Measurements from ENCODE around the gene MAGI1. TPM values are rescaled to one million over a fixed set of nuclear protein-coding genes. Genes with fewer than 3 reads are reported as not detected.

MAGI1 gene
- total and polyA plus RNA-seq, 2 donors (not counting 1 experiment from before 2014, with no cell fraction given): 0.10 to 0.22 TPM

DNA sequence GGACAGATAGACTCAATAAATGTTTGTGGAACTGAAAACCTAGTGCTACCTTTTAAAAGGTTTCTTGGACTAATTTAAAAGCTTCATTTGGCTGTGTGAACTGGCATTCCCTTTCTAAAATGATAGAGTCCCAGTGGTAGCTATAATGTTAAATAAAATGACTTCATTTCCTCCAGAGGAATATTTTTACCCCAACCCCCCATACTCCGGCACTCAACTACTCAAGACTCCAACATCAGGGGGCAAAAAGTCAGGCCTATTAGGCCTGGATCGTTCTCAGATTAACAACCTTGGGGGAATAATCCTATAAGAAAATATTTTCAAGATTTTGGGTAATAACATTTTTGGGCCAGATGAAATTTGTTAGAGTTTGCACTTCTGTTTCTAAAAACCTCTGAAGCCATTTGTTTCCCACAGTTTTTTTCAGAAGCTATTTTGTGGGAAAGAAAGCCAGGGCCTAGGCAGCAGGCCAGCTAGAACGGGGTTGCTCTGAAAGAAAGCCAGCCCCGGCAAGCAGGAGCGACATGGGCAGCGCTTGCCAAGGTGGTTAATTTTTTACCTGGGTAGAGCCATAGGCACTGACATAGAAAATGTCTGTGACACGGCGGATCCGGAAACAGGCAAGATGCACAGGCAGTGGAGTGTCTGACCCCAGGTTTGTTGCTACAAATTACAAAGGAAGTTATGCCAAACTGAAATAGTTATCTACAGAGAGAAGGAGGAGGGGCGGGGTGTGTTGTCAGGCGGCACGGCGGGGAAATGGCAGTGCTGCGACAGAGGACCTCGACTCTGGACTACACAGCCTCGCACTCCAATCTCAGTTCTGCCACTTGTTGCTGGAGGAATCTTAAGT is 84.6 kb downstream of the MAGI1 start:
- H3K4me3 ChIP-seq (ENCODE audit: control extremely low read depth in 1 of 5, extremely low read depth in 1 of 5, insufficient read depth in 1 of 5, low read depth in 2 of 5, low read length in 4 of 5): no peak overlapping the region
- H3K9me3 ChIP-seq (ENCODE audit: control extremely low read depth in 1 of 3, control insufficient read depth in 2 of 3, insufficient read depth in 1 of 3, low read length in 2 of 3): no peaks in the 10 kb centered on the region
- 70% methylated on average over 7 of the region's 16 CpGs for WGBS (ENCODE audit: insufficient coverage)
- no peaks in the 10 kb centered on the region for H3K27me3 ChIP-seq (replicated peaks in 1 of 4; ENCODE audit: control extremely low read depth in 1 of 4, control insufficient read depth in 3 of 4, insufficient read depth in 4 of 4, low read length in 3 of 4)
- no peak overlapping the region for H3K27ac ChIP-seq (ENCODE audit: low read length in 2 of 2)
- no peaks in the 10 kb centered on the region for H3K4me1 Mint-ChIP-seq
- TF ChIP-seq, protein P1, sequence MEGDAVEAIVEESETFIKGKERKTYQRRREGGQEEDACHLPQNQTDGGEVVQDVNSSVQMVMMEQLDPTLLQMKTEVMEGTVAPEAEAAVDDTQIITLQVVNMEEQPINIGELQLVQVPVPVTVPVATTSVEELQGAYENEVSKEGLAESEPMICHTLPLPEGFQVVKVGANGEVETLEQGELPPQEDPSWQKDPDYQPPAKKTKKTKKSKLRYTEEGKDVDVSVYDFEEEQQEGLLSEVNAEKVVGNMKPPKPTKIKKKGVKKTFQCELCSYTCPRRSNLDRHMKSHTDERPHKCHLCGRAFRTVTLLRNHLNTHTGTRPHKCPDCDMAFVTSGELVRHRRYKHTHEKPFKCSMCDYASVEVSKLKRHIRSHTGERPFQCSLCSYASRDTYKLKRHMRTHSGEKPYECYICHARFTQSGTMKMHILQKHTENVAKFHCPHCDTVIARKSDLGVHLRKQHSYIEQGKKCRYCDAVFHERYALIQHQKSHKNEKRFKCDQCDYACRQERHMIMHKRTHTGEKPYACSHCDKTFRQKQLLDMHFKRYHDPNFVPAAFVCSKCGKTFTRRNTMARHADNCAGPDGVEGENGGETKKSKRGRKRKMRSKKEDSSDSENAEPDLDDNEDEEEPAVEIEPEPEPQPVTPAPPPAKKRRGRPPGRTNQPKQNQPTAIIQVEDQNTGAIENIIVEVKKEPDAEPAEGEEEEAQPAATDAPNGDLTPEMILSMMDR (IDR thresholded peaks at IDR 0.05): no peak
- TF ChIP-seq EZH2 (IDR thresholded peaks at IDR 0.05; ENCODE audit: borderline replicate concordance, insufficient read depth, low read depth, low read length, poor library complexity, severe bottlenecking): no peak
- H4K20me1 ChIP-seq (ENCODE audit: control insufficient read depth, insufficient read depth, low read length, poor library complexity, severe bottlenecking): no peaks in the 10 kb centered on the region
- H3K4me3 Mint-ChIP-seq: no peak overlapping the region
- CTCF ChIA-PET: no interaction called here
- H3K9me3 Mint-ChIP-seq (ENCODE audit: insufficient read depth): peaks cover 2% of the 10 kb centered on the region
- H3K4me1 ChIP-seq (ENCODE audit: control insufficient read depth in 2 of 2, insufficient read depth in 2 of 2, low read length in 2 of 2): no peaks in the 10 kb centered on the region
- no peak for DNase-seq
- no peaks in the 10 kb centered on the region for H3K36me3 ChIP-seq (replicated peaks in 1 of 2; ENCODE audit: control extremely low read depth in 1 of 2, control insufficient read depth in 1 of 2, extremely low read depth in 1 of 2, insufficient read depth in 2 of 2, low read length in 1 of 2)
- no peaks in the 10 kb centered on the region for H3K27me3 Mint-ChIP-seq
- no peak overlapping the region for H3K9ac ChIP-seq (ENCODE audit: low read length)
- ATAC-seq (ENCODE audit: low read depth): no peak
- H3K27ac Mint-ChIP-seq: no peak overlapping the region
- POLR2A ChIA-PET: no interaction called here
- H2AFZ ChIP-seq (ENCODE audit: insufficient read depth, low read depth, low read length, poor library complexity, severe bottlenecking): no peak overlapping the region
- no peak overlapping the region for H3K4me2 ChIP-seq (replicated peaks; ENCODE audit: low read depth, low read length, poor library complexity, severe bottlenecking)
- intact Hi-C loops (cut with micrococcal nuclease): no loop called here
- H3K79me2 ChIP-seq (ENCODE audit: control insufficient read depth, insufficient read depth, low read length): no peaks in the 10 kb centered on the region

DNA sequence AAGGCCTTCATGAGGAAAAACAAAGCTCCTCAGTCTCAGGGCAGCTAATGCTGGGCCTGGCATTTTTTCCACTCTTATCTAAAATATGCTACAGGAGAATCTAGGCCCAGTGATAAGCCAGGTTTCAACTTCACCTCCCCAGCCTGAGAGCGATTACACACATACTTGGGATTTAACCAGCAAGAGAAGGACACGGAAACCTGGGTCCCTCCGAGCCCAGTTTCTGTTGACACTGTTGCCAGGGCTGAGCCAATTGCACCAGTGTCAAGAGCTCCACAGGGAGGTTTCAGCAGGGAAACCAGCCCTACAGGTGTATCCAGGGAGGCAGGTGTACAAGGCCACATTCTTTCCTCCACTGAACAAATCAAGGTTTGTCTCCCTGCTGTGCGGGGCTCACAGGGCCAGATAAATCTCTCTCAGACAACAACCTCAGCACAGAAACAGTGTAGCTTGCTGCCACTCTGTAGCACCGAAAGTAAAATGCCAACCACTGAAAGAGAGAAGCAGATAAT is 85.4 kb downstream of the MAGI1 start:
- H3K36me3 ChIP-seq (replicated peaks in 1 of 2; ENCODE audit: control extremely low read depth in 1 of 2, control insufficient read depth in 1 of 2, extremely low read depth in 1 of 2, insufficient read depth in 2 of 2, low read length in 1 of 2): no peaks in the 10 kb centered on the region
- Mint-ChIP-seq H3K27ac (no peak overlapping the region), H3K4me1 (no peaks in the 10 kb centered on the region), H3K4me3 (no peak overlapping the region), H3K27me3 (no peaks in the 10 kb centered on the region), H3K9me3 (ENCODE audit: insufficient read depth) (peaks cover 2% of the 10 kb centered on the region)
- ChIA-PET CTCF (no interaction called here), POLR2A (no interaction called here)
- no peaks in the 10 kb centered on the region for H3K4me1 ChIP-seq (ENCODE audit: control insufficient read depth in 2 of 2, insufficient read depth in 2 of 2, low read length in 2 of 2)
- H3K79me2 ChIP-seq (ENCODE audit: control insufficient read depth, insufficient read depth, low read length): no peaks in the 10 kb centered on the region
- H2AFZ ChIP-seq (ENCODE audit: insufficient read depth, low read depth, low read length, poor library complexity, severe bottlenecking): no peak overlapping the region
- no peaks in the 10 kb centered on the region for H4K20me1 ChIP-seq (ENCODE audit: control insufficient read depth, insufficient read depth, low read length, poor library complexity, severe bottlenecking)
- ATAC-seq (ENCODE audit: low read depth): no peak
- no peak overlapping the region for H3K4me3 ChIP-seq (ENCODE audit: control extremely low read depth in 1 of 5, extremely low read depth in 1 of 5, insufficient read depth in 1 of 5, low read depth in 2 of 5, low read length in 4 of 5)
- H3K9ac ChIP-seq (ENCODE audit: low read length): no peak overlapping the region
- no peaks in the 10 kb centered on the region for H3K9me3 ChIP-seq (ENCODE audit: control extremely low read depth in 1 of 3, control insufficient read depth in 2 of 3, insufficient read depth in 1 of 3, low read length in 2 of 3)
- no peak overlapping the region for H3K4me2 ChIP-seq (replicated peaks; ENCODE audit: low read depth, low read length, poor library complexity, severe bottlenecking)
- no peak for DNase-seq
- intact Hi-C loops (cut with micrococcal nuclease): no loop called here
- WGBS (ENCODE audit: insufficient coverage): 97% methylated on average over 3 of the region's 5 CpGs
- H3K27ac ChIP-seq (ENCODE audit: low read length in 2 of 2): no peak overlapping the region
- TF ChIP-seq, protein P1 (IDR thresholded peaks at IDR 0.05): no peak
- no peak for TF ChIP-seq EZH2 (IDR thresholded peaks at IDR 0.05; ENCODE audit: borderline replicate concordance, insufficient read depth, low read depth, low read length, poor library complexity, severe bottlenecking)
- no peaks in the 10 kb centered on the region for H3K27me3 ChIP-seq (replicated peaks in 1 of 4; ENCODE audit: control extremely low read depth in 1 of 4, control insufficient read depth in 3 of 4, insufficient read depth in 4 of 4, low read length in 3 of 4)
